OCI-LY7 (cell line): ENCODE data around the gene SELENOI. TPM values are rescaled to one million over a fixed set of nuclear protein-coding genes. Genes with fewer than 3 reads are reported as not detected.

ENCODE experiments used
- BruUV-seq: library from RNA; stranded (reverse); fragments of 400-500 nt; replicated peaks from 2 replicates; lab custom pipeline; 2021; lab: Mats Ljungman, UMichigan
- CTCF ChIA-PET: fragments of 300-600 bp; sonication (Branson Sonifier 250); formaldehyde crosslinking; loops from one replicate; lab custom pipeline; 2022; ENCODE audit warnings: antibody characterized with exemption; ENCODE audit not compliant: unreplicated experiment; lab: Charles Lee
- POLR2A ChIA-PET: fragments of 300-600 bp; sonication (Branson Sonifier 250); formaldehyde crosslinking; loops from one replicate; lab custom pipeline; 2022; ENCODE audit warnings: antibody characterized with exemption; lab: Charles Lee
- DNase-seq: peaks from one replicate; pipeline ENCODE4 v3.0.0-alpha.2; 2015; ENCODE audit warnings: low spot score
- H2AFZ ChIP-seq: fragments of 200-600 bp; sonication (generic), shearing (Covaris generic); 2 replicates; pipeline ENCODE4 v1.6.1; 2014; ENCODE audit warnings: mild to moderate bottlenecking, antibody characterized with exemption, low read length, moderate library complexity
- H3K27ac ChIP-seq: fragments of 200-600 bp; sonication (generic); 2 replicates; pipeline ENCODE4 v1.5.1; 2014; ENCODE audit warnings: mixed run types, low read depth, mild to moderate bottlenecking, moderate library complexity, low read length, inconsistent platforms; ENCODE audit not compliant: poor library complexity, severe bottlenecking
- H3K36me3 ChIP-seq: fragments of 200-600 bp; sonication (generic); 2 replicates; pipeline ENCODE4 v1.6.1; 2014; ENCODE audit warnings: mild to moderate bottlenecking, antibody characterized with exemption, low read length, moderate library complexity, mixed read lengths; ENCODE audit not compliant: insufficient read depth
- H3K4me1 ChIP-seq: fragments of 200-600 bp; sonication (generic); 2 replicates; pipeline ENCODE4 v1.5.1; 2014; ENCODE audit warnings: mild to moderate bottlenecking, low read length; ENCODE audit not compliant: insufficient read depth, poor library complexity, severe bottlenecking
- H3K4me2 ChIP-seq: fragments of 200-600 bp; sonication (generic); 2 replicates; pipeline ENCODE4 v1.6.1; 2014; ENCODE audit warnings: mild to moderate bottlenecking, low read length
- H3K4me3 ChIP-seq: fragments of 200-600 bp; sonication (generic); 2 replicates; pipeline ENCODE4 v1.5.1; 2014; ENCODE audit warnings: mild to moderate bottlenecking, low read depth, low read length; ENCODE audit not compliant: poor library complexity, severe bottlenecking
- H3K79me2 ChIP-seq: fragments of 200-600 bp; sonication (generic); 2 replicates; pipeline ENCODE4 v1.6.1; 2016; ENCODE audit warnings: low read depth, mild to moderate bottlenecking, low read length, moderate library complexity, mixed read lengths; ENCODE audit not compliant: insufficient read depth
- H3K9me2 ChIP-seq: fragments of 200-600 bp; sonication (generic); 2 replicates; pipeline ENCODE4 v1.6.1; 2016; ENCODE audit warnings: mild to moderate bottlenecking, low read length, mixed read lengths; ENCODE audit not compliant: insufficient read depth
- H3K9me3 ChIP-seq: fragments of 200-600 bp; sonication (generic); 2 replicates; pipeline ENCODE4 v1.6.1; 2014; ENCODE audit warnings: mild to moderate bottlenecking, mixed run types, low read length, mixed read lengths
- H4K20me1 ChIP-seq: fragments of 200-600 bp; sonication (generic); 2 replicates; pipeline ENCODE4 v1.6.1; 2014; ENCODE audit warnings: mild to moderate bottlenecking, antibody characterized with exemption, low read length, moderate library complexity, mixed read lengths; ENCODE audit not compliant: insufficient read depth
- CTCF ChIP-seq: fragments of 200-600 bp; sonication (generic); conservative IDR thresholded peaks from 2 replicates; pipeline ENCODE4 v1.5.1; 2014; ENCODE audit warnings: mild to moderate bottlenecking, antibody characterized with exemption, low read length, moderate library complexity, mixed read lengths
- EZH2phosphoT487 ChIP-seq: fragments of 200-600 bp; sonication (generic); IDR thresholded peaks from 2 replicates; pipeline ENCODE4 v1.6.1; 2018; ENCODE audit warnings: low read depth, borderline replicate concordance, mild to moderate bottlenecking, mixed run types, antibody characterized with exemption, low read length, moderate library complexity, mixed read lengths
- intact Hi-C: fragments of 100-400 bp; cut with micrococcal nuclease; formaldehyde crosslinking; loops from one replicate; pipeline ENCODE4 v1.10.0; 2022; ENCODE audit not compliant: unreplicated experiment
- total RNA-seq, 2 experiments: library from RNA; depleted of rRNA in 1 of 2; stranded (reverse); fragments of >200 nt in 1 of 2; shearing (Covaris generic) in 1 of 2; gene quantifications; 2 replicates each; pipeline ENCODE4 v1.2.3, GENCODE V29; 2014 to 2022

SELENOI gene
- total RNA-seq, 2 experiments from 2014 or later = 29.0 to 53.1 TPM

- no peaks in the 10 kb centered on the region for H3K79me2 ChIP-seq
- no peaks in the 10 kb centered on the region for H3K36me3 ChIP-seq
- DNase-seq = no peak
- no peak for TF ChIP-seq CTCF
- TF ChIP-seq EZH2phosphoT487 = no peak
- no peak overlapping the region for H3K4me2 ChIP-seq
- no peak overlapping the region for H3K4me3 ChIP-seq
- no peaks in the 10 kb centered on the region for H3K4me1 ChIP-seq
- H3K9me3 ChIP-seq = no peaks in the 10 kb centered on the region
- H3K27ac ChIP-seq = no peak overlapping the region
- intact Hi-C loops = no loop called here
- no peak overlapping the region for H2AFZ ChIP-seq
- no peaks in the 10 kb centered on the region for H4K20me1 ChIP-seq
- no TSS peak for BruUV-seq
- ChIA-PET CTCF (no interaction called here), POLR2A (no interaction called here)
- H3K9me2 ChIP-seq = no peaks in the 10 kb centered on the region
Observed at GRCh38 chr2:26305540-26305939, 40.4 kb upstream of the SELENOI start.

DNA sequence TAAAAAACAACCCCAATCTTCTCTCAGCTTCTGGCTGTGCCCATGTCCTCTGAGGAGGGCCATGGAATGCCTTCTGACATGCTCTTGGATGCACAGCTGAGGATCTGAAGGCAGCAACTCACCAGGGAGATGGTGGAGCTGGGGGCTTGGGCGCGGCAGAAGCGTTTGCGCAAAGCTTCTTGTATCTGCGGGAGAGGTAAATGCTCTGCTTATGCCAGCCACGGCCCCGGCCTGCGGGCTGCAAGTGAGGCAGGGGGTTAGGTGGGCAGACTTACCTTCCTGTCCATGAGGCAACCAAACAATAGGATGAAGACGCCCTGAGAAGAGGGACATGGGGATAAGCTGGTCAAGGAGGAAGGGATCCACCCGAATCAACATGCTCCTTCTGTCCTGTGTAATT, 36.0 kb upstream of the SELENOI start:
- POLR2A ChIA-PET = no interaction called here
- intact Hi-C loops = no loop called here
- CTCF ChIA-PET = no interaction called here

DNA sequence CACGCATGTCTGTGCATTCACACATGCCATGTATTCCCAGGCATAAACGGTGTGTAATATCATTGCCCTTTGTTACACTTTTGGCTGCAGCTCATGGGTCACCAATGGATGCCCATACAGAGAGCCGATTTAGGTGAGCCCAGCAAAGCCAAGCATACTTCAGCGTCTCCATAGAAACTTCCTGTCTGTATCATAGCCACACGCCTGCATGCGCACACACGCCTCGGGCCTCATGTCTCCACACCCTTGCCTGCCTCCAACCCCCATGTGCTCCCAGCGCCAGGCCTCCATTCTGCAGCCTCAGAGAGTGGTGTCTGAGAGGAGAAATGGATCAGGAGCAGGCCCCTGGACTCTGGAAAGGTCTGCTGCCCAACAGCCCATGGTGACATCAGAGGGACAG, 33.5 kb upstream of the SELENOI start:
- POLR2A ChIA-PET = no interaction called here

More for the DNA sequence above, 36.0 kb upstream of the SELENOI start:
- Histone ChIP-seq H3K4me1 (no peaks in the 10 kb centered on the region), H3K9me2 (no peaks in the 10 kb centered on the region), H3K4me3 (no peak overlapping the region), H2AFZ (no peak overlapping the region), H3K79me2 (no peaks in the 10 kb centered on the region), H3K36me3 (no peaks in the 10 kb centered on the region), H3K9me3 (no peaks in the 10 kb centered on the region), H3K27ac (no peak overlapping the region), H3K4me2 (no peak overlapping the region), H4K20me1 (no peaks in the 10 kb centered on the region)
- DNase-seq = no peak
- TF ChIP-seq EZH2phosphoT487 (no peak), CTCF (no peak)
- no TSS peak for BruUV-seq

More for the DNA sequence above, 33.5 kb upstream of the SELENOI start:
- Histone ChIP-seq H2AFZ (no peak overlapping the region), H3K4me1 (no peaks in the 10 kb centered on the region), H3K27ac (no peak overlapping the region), H3K9me3 (no peaks in the 10 kb centered on the region), H3K4me3 (no peak overlapping the region), H3K36me3 (no peaks in the 10 kb centered on the region), H4K20me1 (no peaks in the 10 kb centered on the region), H3K79me2 (no peaks in the 10 kb centered on the region), H3K9me2 (no peaks in the 10 kb centered on the region), H3K4me2 (no peak overlapping the region)
- no peak for TF ChIP-seq CTCF
- no peak for TF ChIP-seq EZH2phosphoT487
- CTCF ChIA-PET = no interaction called here
- no peak for DNase-seq
- intact Hi-C loops = no loop called here
- no TSS peak for BruUV-seq
